ENCODE results near the gene CCDC63. TPM values are rescaled to one million over a fixed set of nuclear protein-coding genes. Genes with fewer than 3 reads are reported as not detected.

The CCDC63 gene
- total RNA-seq, 1 experiment from 2014 or later: not detected

DNA sequence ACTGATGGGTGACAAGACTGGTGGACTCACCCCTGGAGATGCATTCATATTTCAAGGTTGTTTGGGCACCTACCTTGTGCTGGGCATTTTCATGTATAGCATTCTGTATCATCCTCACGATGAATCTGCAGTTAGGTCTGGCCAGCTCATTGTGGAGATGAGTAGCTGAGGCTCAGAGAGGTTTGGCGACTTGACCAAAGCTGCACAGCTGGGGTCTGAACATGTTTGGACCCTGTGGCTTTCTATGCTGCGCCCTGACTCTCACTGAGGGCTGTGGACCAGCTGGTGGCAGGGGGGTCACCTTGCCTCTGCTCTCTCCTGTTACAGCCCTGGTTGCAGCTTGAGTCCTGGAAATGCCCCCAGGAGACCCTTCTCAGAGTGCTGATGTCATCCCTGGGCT lies 24.9 kb upstream of the CCDC63 start:
- ATAC-seq: no peak
- no peaks in the 10 kb centered on the region; the same call in 1 of the 2 replicates for H3K4me1 ChIP-seq (ENCODE audit: control insufficient read depth, insufficient read depth, low read length)
- ChIA-PET POLR2A (interaction anchor here (0.6 kb wide), 2 partner anchors 71 to 200 kb away, joined by 3 to 4 read pairs; no protein-coding TSS in a partner anchor), CTCF (no interaction called here)
- in situ Hi-C loops (cut with HindIII; ENCODE audit: low pct_unique_long_range_greater_than_20kb, low sequenced_read_pairs) (no loop called here), intact Hi-C loops (cut with micrococcal nuclease; ENCODE audit: unreplicated experiment) (no loop called here)
- H3K36me3 ChIP-seq (ENCODE audit: control insufficient read depth, insufficient read depth, low read length): no peaks in the 10 kb centered on the region
- BruUV-seq (replicated peaks): no TSS peak
- TF ChIP-seq, protein P1, sequence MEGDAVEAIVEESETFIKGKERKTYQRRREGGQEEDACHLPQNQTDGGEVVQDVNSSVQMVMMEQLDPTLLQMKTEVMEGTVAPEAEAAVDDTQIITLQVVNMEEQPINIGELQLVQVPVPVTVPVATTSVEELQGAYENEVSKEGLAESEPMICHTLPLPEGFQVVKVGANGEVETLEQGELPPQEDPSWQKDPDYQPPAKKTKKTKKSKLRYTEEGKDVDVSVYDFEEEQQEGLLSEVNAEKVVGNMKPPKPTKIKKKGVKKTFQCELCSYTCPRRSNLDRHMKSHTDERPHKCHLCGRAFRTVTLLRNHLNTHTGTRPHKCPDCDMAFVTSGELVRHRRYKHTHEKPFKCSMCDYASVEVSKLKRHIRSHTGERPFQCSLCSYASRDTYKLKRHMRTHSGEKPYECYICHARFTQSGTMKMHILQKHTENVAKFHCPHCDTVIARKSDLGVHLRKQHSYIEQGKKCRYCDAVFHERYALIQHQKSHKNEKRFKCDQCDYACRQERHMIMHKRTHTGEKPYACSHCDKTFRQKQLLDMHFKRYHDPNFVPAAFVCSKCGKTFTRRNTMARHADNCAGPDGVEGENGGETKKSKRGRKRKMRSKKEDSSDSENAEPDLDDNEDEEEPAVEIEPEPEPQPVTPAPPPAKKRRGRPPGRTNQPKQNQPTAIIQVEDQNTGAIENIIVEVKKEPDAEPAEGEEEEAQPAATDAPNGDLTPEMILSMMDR (IDR thresholded peaks at IDR 0.05): no peak
- no peak for TF ChIP-seq TCF7L2 (IDR thresholded peaks at IDR 0.05; ENCODE audit: low read depth, low read length)
- TF ChIP-seq REST (IDR thresholded peaks at IDR 0.05; ENCODE audit: insufficient read depth in 1 of 2, low read depth in 2 of 2, low read length in 1 of 2): no peak
- no peak for TF ChIP-seq SIN3A (IDR thresholded peaks at IDR 0.05; ENCODE audit: borderline replicate concordance, insufficient read depth, low read depth, low read length)
- no peak overlapping the region for H3K27ac ChIP-seq (ENCODE audit: low read length)
- DNase-seq (ENCODE audit: low read depth, low spot score): no peak
- H3K9me3 ChIP-seq (ENCODE audit: control insufficient read depth, insufficient read depth, low read depth, low read length): no peaks in the 10 kb centered on the region
- H3K27me3 ChIP-seq (ENCODE audit: control insufficient read depth, insufficient read depth, low read length): no peaks in the 10 kb centered on the region
- H3K4me3 ChIP-seq (ENCODE audit: low read depth in 2 of 2, low read length in 2 of 2): no peak overlapping the region

DNA sequence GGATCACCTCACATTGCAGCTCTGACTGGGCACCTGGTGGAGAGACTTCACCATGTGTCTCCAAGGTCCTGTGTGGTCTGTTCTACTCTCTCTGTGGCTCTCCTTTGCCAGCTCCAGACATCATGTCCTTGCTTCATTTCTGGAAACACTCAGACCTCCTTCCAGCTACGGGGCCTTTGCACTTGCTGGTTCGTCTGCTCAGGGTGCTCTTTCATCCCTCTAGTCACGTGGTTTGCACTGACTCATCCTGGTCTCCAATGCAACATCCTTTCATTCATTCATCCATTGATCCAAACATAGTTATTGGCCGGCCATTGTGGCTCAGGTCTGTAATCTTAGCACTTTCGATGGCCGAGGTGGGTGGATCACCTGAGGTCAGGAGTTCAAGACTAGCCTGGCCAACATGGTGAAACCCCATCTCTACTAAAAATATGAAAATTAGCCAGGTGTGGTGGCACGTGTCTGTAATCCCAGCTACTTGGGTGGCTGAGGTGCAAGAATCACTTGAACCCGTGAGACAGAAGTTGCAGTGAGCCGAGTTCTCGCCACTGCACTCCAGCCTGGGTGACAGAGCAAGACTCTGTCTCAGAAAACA lies 23.9 kb upstream of the CCDC63 start:
- ChIA-PET POLR2A (interaction anchor here (0.6 kb wide), 1 partner anchor 70 kb away, joined by 4 read pairs; no protein-coding TSS in a partner anchor), CTCF (no interaction called here)
- Histone ChIP-seq H3K4me3 (ENCODE audit: low read depth in 2 of 2, low read length in 2 of 2) (no peak overlapping the region), H3K27me3 (ENCODE audit: control insufficient read depth, insufficient read depth, low read length) (no peaks in the 10 kb centered on the region), H3K36me3 (ENCODE audit: control insufficient read depth, insufficient read depth, low read length) (no peaks in the 10 kb centered on the region), H3K9me3 (ENCODE audit: control insufficient read depth, insufficient read depth, low read depth, low read length) (no peaks in the 10 kb centered on the region), H3K27ac (ENCODE audit: low read length) (no peak overlapping the region), H3K4me1 (ENCODE audit: control insufficient read depth, insufficient read depth, low read length) (no peaks in the 10 kb centered on the region; the same call in 1 of the 2 replicates)
- no peak for DNase-seq (ENCODE audit: low read depth, low spot score)
- in situ Hi-C loops (cut with HindIII; ENCODE audit: low pct_unique_long_range_greater_than_20kb, low sequenced_read_pairs) (no loop called here), intact Hi-C loops (cut with micrococcal nuclease; ENCODE audit: unreplicated experiment) (no loop called here)
- BruUV-seq (replicated peaks): no TSS peak
- no peak for ATAC-seq
- no peak for TF ChIP-seq POLR2AphosphoS5 (IDR thresholded peaks at IDR 0.05; ENCODE audit: low read depth, low read length)
- TF ChIP-seq TCF7L2 (IDR thresholded peaks at IDR 0.05; ENCODE audit: low read depth, low read length): no peak
- no peak for TF ChIP-seq REST (IDR thresholded peaks at IDR 0.05; ENCODE audit: insufficient read depth in 1 of 2, low read depth in 2 of 2, low read length in 1 of 2)
- TF ChIP-seq, protein P1 (IDR thresholded peaks at IDR 0.05): no peak
- no peak for TF ChIP-seq SIN3A (IDR thresholded peaks at IDR 0.05; ENCODE audit: borderline replicate concordance, insufficient read depth, low read depth, low read length)

Data from Panc1 (cell line).